Loucy (cell line): ENCODE measurements around the gene C18orf32.

ENCODE experiments used
- EZH2phosphoT487 ChIP-seq: fragments of 200-600 bp; IDR thresholded peaks from 2 replicates; pipeline ENCODE4 v1.6.1; 2018; ENCODE audit warnings: antibody characterized with exemption, mild to moderate bottlenecking, moderate library complexity, borderline replicate concordance
- TF ChIP-seq, protein P1 (sequence below): fragments of 200-600 bp; sonication (generic); conservative IDR thresholded peaks from 2 replicates; pipeline ENCODE4 v1.5.1; 2014; ENCODE audit warnings: mild to moderate bottlenecking, antibody characterized with exemption, low read length

DNA sequence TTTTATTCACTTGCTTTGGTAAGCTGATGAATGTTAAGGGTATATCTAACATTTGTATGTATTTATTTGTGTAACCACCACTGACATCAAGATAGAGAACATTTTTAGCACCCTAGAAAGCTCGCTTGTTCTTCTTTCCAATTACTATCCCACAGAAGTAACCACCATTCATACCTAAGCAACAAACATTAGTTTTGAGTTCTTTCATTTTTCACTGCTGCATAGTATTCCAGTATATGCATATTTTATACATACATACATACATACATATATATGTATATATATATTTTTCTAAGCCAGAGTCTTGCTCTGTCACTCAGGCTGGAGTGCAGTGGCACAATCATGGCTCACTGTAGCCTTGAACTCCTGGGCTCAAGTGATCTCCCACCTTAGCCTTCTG, 15.5 kb downstream of the C18orf32 start:
- TF ChIP-seq, protein P1, sequence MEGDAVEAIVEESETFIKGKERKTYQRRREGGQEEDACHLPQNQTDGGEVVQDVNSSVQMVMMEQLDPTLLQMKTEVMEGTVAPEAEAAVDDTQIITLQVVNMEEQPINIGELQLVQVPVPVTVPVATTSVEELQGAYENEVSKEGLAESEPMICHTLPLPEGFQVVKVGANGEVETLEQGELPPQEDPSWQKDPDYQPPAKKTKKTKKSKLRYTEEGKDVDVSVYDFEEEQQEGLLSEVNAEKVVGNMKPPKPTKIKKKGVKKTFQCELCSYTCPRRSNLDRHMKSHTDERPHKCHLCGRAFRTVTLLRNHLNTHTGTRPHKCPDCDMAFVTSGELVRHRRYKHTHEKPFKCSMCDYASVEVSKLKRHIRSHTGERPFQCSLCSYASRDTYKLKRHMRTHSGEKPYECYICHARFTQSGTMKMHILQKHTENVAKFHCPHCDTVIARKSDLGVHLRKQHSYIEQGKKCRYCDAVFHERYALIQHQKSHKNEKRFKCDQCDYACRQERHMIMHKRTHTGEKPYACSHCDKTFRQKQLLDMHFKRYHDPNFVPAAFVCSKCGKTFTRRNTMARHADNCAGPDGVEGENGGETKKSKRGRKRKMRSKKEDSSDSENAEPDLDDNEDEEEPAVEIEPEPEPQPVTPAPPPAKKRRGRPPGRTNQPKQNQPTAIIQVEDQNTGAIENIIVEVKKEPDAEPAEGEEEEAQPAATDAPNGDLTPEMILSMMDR, result no peak
- no peak for TF ChIP-seq EZH2phosphoT487
